GM21367 (cell line): Measurements from ENCODE around the gene TCEAL1.
"Not testable (repeated sequence)": the region's sequence is repeated elsewhere in the genome, so short reads cannot be mapped to it uniquely, and the experiment has no call there.

Experiments used
- ATAC-seq: cut with Tn5 transposase; IDR thresholded peaks from one replicate; pipeline ENCODE4 v1.9.1; 2021; ENCODE audit not compliant: unreplicated experiment

Gene TCEAL1

GRCh38 chrX:103631145-103631544 is 2.4 kb downstream of the TCEAL1 start:
- no peak for ATAC-seq

- no peak for ATAC-seq
These were observed 6.7 kb downstream of the TCEAL1 start for GRCh38 chrX:103635436-103635835.

GRCh38 chrX:103637604-103638338 is 9.0 kb downstream of the TCEAL1 start:
- ATAC-seq = no peak

GRCh38 chrX:103638479-103639346 is 9.9 kb downstream of the TCEAL1 start:
- not testable (repeated sequence) for ATAC-seq

- no peak for ATAC-seq
These were observed 11.8 kb downstream of the TCEAL1 start for GRCh38 chrX:103640401-103641155.

- no peak for ATAC-seq
These were observed 15.3 kb downstream of the TCEAL1 start for GRCh38 chrX:103644125-103644524.

- no peak for ATAC-seq
These were observed 18.9 kb downstream of the TCEAL1 start for GRCh38 chrX:103647630-103648029.

GRCh38 chrX:103651151-103651773 is 22.5 kb downstream of the TCEAL1 start:
- no peak for ATAC-seq

- not testable (repeated sequence) for ATAC-seq
These were observed 26.6 kb downstream of the TCEAL1 start for GRCh38 chrX:103655230-103656000.

GRCh38 chrX:103656617-103657016 is 27.8 kb downstream of the TCEAL1 start:
- ATAC-seq = no peak

- not testable (repeated sequence) for ATAC-seq
These were observed 28.3 kb downstream of the TCEAL1 start for GRCh38 chrX:103657066-103657465.

- ATAC-seq = no peak
These were observed 30.1 kb downstream of the TCEAL1 start for GRCh38 chrX:103658681-103659433.

- not testable (repeated sequence) for ATAC-seq
These were observed 30.7 kb downstream of the TCEAL1 start for GRCh38 chrX:103659460-103659859.

GRCh38 chrX:103663981-103664762 is 35.4 kb downstream of the TCEAL1 start:
- ATAC-seq = no peak

- no peak for ATAC-seq
These were observed 37.7 kb downstream of the TCEAL1 start for GRCh38 chrX:103666202-103667107.

- ATAC-seq = no peak
These were observed 41.0 kb downstream of the TCEAL1 start for GRCh38 chrX:103669745-103670144.
